Measurements from ENCODE around the gene AGO4.
"Not testable (repeated sequence)": the region's sequence is repeated elsewhere in the genome, so short reads cannot be mapped to it uniquely, and the experiment has no call there.

The AGO4 gene

DNA sequence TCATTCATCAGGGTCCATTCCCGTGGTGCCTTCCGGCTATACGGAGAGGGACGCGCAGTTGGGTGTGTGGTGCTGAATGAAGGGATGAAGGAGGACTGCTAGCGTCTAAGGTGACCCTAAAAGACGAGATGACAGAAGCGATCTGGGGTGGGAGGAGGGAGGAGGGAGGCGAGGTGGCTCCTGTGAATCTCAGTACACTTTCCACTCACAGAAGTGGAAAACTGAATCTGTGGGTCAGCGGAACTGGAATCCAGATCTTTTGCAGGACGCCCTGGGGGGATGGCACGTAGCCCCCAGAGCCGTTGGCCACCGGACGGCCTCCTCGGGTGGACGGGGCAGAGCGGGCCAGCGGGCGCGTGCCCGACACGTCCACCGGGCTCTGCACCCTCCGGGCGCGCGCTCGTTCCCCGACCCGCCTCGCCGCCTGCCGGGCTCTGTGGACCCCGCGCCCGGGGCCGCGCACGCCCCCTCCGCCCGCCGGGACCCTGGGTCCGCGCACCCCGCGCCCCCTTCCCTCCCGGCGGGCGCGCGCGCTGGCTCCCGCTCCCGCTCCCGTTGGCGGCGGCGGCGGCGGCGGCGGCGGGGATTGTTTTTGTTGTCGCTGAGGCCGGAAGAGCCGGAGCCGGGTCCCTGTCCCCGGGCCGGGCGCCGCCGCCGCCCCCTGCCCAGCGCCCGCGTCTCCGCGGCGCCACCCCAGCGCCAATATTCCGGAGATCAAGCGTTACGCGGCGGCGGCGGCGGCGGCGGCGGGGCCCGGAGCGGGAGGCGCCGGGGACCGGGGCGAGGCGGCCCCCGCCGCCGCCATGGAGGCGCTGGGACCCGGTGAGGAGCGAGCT, at the start of gene AGO4:
TSS of gene AGO4 (plus strand) at position 403 of the 836 bp plus-strand sequence. CDS start at position 804, 401 bp downstream.
- DNase-seq: no peak

DNA sequence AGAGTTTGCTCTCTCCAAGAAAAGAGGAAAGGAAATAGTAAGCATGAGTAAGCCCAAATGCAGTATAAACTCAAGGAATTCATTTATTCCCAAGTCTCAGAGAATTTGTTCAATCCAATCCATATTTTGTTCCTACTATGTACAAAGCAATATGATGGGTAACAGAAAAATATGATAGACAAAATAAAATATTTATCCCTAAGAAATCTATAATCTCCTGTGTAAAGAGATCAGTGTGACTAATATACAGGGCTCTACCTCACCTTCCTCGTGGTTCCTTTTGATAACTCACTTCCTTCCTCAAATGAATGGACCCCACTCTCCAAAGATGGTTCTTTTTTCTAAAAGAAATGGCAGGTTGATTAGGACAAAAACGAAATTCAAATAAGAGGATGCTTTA, 45.7 kb upstream of the AGO4 start:
- DNase-seq: no peak

DNA sequence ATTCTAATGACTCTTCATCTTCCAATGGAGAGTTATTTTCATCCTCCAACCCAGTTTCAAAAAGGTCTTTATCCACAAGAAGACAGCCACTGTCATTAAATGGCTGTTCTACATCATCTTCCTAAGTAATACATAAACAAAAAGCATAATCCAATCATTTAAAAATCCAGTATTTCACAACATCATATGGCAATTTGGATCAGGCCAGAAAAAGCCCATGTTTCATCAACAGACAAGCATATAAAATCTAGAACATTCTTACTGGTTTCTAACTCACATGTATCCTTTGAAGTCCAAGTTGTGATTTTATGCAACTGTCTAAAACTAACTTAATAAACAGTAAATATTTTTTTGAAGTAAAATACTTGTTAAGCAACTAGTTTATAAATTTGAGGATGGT, 44.6 kb upstream of the AGO4 start:
- no peak for DNase-seq

DNA sequence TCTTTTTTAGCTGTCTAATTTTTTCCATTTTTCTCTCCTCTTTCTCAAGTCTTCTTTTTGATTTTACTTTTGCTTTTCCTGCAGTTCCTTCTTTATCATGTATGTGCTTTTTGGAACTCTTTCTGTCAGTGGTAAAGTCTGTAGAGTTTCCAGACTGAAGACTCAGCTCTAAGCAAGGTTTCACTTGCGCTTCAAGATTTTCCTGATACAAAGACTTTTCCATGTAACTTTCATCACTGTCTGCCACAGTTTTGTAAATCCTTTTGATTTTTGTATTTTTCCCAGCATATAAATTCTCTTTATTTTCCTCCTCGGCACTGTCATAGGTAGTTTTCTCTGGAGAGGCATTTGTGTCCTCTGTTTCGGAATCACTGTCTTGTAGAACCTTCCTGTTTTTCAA, 43.5 kb upstream of the AGO4 start:
- no peak for DNase-seq

DNA sequence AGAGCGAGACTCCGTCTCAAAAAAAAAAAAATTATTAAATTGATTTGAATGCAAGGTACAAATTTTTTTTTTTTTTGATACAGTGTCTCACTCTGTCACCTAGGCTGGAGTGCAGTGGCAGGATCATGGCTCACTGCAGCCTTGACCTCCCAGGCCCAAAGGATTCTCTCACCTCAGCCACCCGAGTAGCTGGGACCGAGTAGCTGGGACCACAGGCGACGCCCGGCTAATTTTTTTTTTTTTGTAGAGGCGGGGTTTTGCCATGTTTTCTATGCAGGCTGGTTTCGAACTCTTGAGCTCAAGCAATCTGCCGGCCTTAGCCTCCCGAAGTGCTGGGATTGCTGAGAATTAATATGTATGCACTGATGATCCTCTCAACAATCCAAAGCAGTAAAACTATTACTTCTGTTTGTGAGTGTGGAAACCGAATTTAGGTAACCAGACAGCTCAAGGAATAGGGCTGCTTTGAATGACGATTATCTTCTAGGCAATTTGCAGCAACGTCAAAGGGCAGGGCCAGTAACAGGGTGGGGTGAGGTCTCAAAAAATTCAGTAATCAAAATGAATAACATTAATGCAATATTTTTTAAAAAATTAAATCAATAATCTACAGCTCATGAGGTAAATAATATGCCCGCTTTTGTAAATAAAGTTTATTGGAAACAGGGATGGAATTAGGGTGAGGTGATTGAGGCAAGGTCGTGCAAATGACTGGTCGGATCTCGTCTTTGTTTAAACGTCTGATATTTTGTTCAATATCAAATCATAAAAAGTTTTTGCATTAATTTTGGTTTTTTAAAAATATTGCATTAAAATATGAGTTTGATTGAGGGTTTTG, 39.2 kb upstream of the AGO4 start:
- no peak for DNase-seq

DNA sequence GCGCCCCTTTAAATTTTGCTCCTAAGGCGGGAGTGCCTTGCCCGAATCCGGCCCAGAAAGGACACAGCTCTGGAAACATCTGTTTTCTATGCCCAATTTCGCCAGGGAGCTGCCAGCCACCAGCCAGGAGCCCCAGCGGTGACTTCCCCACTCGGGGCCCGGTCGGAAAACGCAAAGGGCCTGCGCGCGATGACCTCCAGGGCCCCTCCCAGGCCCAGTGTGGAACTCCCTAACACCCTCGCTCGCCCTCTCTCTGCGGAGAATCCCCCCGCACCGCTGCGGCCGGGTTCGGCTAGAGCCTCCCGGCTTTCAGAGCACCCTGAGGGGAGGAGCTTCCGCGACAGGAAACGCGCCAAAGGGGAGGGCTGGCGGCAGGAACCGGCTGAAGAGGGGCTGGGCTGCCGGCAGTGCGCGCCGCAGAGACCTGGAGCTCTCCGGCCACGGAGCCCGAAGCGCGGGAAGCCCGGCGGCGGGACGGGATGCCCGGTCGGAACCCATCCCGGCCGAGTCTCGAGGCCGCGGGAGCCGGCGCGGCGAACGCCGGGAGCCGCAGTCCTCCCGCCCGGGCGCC, 38.5 kb upstream of the AGO4 start:
- peak; percentile 78 for DNase-seq

DNA sequence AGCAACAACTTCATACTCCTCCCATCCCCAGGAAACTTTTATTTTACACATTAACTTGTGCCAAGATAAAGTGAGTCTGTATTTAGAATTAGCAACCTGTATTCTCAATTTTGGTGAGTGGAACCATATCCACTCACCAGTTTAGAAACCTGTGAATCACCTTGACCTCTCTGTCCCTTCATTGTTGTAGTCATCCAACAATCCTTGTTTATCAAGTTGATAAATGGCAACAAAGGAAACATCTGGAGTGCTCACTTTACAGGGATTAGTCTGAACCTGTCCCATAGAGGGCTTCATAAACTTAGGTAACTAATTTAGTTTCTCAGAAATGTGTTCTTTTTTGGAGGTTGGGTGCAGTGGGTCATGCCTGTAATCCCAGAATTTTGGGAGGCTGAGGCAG, 34.1 kb upstream of the AGO4 start:
- no peak for DNase-seq

DNA sequence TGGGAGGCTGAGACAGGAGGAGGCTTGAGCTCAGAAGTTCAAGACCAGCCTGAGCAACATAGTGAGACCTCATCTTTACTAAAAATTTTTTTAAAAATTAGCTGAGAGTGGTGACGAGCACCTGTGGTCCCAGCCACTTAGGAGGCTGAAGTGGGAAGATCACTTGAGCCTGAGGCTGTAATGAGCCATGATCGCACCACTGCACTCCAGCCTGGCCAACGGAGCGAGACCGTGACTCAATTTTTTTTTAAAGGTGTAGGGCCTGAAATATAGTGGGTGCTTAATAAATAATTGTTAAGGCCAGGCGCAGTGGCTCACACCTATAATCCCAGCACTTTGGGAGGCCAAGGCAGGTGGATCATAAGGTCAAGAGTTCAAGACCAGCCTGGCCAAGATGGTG, 31.6 kb upstream of the AGO4 start:
- peak; percentile 35 for DNase-seq

DNA sequence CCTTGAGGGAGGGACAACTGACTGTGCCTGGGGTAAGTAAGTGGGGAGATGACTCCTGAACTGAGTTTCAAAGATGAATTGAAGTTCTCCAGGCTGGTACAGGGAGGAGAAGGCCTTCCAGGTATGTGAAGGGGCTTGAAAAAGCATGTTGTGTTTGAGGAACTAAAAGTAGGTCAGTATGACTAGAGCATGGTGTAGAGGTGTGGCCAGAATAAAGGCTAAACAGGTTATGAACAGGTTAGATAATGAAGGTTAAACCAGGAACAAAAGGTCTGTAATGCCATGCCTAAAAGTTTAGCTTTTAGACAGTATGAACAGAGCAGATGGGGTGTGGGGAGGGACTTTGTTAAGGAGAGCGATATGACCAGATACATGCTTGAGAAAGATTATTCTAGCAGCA, 30.7 kb upstream of the AGO4 start:
- DNase-seq: no peak

DNA sequence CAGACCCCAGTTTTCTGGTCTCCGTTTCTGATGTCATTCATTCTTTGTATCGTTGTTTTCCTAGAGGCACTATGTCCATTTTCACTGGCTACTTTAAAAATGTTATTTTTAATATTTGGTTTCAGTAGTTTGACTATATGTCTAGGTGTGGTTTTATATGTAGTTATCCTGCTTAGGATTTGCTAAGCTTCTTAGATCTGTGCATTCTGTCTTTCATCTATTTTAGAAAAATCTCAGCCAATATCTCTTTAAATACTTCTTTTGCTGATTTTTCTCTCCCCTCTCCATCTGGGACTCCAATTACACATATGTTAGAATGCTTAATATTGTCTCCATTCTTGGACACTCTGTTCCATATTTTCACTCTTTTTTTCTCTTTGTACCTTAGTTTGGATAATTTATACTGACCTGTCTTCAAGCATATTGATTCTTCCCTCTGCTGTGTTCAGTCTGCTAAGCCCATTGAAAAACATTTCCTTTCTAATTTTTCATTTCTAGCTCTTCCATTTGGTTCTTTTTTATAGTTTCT, 24.7 kb upstream of the AGO4 start:
- DNase-seq: no peak

DNA sequence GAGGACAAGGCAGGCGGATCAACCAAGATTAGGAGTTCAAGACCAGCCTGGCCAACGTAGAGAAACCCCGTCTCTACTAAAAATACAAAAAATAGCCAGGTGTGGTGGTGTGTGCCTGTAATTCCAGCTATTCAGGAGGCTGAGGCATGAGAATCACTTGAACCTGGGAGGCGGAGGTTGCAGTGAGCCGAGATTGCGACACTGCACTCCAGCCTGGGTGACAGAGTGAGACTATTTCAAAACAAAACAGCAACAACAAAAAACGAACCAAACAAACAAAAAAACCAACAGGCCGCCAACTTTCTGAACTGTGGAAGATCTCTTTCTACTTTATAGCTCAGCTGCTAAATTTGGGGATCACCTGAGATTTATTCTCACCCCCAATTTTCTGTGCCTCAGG, 23.5 kb upstream of the AGO4 start:
- DNase-seq: not testable (repeated sequence)

DNA sequence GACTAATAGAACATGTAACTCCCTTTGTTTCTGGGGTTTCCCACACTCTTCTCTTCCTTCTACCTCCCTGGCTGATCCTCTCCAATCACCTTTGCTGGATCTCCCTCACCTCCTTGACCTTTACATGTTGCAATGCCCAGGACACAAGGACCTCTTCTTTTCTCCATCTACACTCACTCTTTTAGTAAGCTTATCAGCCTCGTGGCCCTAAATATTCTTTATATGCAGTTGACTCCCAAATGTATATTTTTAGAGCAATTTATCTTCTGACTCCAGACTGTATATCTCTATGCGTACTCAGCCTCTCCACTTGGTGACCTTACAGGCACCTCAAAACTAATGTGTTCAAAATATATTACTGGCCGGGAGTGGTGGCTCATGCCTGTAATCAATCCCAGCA, 19.7 kb upstream of the AGO4 start:
- DNase-seq: no peak

DNA sequence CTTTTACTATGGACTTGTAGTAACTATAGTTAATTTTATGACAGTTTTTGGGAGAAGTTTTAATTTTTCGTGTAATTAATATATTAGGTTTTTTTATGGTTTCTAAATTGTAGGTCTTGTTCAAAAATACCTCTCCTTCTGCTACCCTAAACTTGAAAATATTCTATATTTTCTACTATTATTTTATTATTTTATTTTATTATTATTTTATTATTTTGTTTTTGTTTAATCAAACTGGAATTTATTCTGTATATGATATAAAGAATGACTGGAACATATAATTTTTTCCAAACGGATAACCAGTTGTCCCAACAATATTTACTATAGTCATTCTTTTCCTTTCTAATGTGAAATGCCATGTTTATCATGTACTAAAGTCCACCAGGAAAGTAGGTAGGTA, 17.1 kb upstream of the AGO4 start:
- no peak for DNase-seq

DNA sequence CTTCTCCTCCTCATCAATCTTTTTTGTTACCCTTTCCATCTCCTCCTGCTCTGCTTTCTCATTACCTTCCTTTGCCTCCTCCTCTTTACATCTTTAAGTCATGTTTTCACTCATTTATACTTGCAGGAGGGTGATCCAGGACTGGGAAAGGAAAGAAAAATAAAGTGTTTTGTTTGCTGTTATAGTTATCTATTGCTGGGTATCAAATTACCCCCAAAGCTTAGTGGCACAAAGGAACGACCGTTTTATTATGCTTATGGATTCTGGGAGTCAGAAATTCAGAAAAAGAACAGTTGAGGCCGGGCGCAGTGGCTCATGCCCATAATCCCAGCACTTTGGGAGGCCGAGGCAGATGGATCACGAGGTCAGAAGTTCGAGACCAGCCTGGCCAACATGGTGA, 12.5 kb upstream of the AGO4 start:
- DNase-seq: no peak

DNA sequence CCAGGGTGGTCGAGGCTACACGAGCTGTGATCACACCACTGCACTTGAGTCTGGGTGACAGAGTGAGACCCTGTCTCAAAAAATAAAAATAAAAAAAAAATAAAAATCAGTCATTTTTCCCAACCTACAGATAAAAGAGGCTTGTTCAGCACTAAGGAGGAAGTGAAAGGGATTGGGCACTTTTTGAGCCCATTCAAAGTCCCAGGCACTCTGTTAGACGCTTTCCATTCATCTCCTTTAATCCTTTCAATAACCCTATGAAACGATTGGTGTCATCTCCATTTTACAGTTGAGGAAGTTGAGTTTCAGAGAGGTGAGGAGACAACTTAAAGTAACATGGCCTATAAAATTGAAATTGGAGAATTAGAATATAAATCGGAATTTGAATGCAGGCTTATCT, 10.4 kb upstream of the AGO4 start:
- no peak for DNase-seq

DNA sequence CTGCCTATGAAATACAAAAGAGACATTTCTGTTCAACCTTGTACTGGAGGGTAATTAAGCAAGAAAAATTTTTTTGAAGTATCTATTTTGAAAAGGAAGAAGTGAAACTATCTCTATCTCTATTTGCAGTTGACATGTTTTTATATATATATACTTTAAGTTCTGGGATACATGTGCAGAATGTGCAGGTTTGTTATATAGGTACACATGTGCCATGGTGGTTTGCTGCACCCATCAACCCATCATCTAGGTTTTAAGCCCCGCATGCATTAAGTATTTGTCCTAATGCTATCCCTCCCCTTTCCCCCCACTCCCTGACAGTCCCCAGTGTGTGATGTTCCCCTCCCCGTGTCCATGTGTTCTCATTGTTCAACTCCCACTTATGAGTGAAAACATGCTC, 9.8 kb upstream of the AGO4 start:
- not testable (repeated sequence) for DNase-seq

DNA sequence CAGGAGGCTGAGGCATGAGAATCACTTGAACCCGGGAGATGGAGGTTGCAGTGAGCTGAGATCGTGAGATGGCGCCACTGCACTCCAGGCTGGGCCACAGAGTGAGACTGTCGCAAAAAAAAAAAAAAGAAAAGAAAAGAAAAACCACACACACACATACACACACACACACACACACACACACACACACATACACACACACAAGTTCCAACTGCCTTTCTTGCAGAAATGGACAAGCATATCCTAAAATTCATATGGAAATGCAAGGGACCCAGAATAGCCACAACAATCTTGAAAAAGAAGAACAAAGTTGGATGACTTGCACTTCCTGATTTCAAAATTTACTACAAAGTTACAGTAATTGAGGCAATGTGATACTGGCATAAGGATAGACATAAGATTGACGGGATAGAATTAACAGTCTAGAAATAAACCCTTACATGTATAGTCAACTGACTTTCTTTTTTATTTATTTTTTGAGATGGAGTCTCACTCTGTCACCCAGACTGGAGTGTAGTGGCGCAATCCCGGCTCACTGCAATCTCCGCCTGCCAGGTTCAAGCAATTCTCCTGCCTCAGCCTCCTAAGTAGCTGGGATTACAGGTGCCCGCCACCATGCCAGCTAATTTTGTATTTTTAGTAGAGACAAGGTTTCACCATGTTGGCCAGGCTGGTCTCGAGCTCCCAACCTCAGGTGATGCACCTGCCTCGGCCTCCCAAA, 7.5 kb upstream of the AGO4 start:
- not testable (repeated sequence) for DNase-seq

DNA sequence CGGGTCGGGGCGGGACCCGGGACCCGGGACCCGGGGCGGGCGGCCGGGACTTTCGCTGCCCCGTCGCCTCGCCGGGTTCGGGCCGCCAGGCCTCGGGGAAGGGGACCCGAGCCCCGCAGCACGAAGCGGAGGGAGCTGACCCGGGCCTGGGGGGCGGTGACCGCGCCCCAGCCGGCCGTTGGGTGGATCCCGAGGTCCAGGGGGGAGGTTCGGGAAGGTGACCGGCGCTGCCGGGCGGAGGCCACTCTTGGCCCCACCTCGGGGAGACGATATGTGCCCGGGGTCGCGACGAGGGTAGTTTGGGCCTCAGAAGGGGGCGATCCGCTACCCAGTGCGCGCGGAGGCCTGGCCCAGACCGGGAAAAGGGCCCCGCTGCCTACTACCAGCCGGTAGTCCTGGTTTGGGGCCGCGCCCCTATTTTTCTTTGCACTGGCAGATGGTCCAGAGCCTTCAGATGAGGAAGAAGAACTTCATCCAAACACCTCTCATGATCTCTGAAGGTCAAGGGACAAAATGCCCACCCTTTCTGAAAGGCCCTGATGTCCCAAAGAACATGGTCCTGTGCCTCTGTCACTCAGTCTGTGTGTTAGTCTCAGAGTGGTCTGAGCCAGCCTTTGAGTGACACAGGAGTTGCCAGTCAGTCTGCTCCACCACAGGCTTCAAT, 766 bp downstream of the AGO4 start:
- DNase-seq: no peak

DNA sequence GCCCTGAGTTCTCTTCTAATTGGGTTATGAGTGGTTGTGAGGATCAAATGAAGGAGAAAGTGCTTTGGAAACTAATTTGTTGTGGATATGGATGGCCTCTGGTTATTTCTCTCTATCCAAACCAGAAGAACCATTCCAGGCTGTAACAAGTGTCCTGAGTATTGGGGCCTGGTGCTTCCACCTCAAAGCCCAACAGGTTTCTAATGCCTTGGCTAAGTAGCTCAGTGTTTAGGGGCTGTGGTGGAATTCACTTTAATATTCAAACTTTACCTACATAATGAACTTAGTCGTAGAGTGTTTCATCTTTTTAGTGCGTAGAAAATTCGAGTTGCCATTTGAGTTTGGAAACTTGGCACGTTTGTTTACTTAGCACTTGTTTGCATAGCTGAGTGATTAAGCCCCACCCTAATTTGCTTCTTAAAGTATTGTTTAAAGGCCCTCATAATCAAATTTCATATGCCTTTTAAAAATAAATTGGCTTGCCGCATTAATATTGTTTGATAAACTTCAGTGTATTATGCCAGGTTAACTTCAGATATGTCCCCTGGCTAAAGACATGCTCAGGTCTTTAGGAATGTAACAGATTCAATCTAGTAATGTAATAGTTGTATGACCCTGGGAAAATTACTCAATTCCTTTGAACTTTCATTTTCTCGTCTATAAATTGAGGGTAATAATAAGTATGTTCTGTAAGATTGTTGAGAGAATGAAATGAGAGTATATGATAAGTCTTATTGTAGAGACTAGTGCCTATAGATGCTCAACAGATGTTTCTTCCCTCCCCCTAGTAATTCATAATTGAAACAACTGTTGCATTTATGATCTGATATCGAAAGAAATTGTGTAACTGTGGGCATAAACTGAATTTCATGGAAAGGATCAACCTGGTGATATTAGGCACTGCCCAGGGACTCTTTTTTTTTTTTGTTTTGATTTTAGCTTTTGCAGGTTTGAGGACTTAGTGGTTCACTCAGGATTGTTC, 1.6 kb downstream of the AGO4 start:
- DNase-seq: no peak

DNA sequence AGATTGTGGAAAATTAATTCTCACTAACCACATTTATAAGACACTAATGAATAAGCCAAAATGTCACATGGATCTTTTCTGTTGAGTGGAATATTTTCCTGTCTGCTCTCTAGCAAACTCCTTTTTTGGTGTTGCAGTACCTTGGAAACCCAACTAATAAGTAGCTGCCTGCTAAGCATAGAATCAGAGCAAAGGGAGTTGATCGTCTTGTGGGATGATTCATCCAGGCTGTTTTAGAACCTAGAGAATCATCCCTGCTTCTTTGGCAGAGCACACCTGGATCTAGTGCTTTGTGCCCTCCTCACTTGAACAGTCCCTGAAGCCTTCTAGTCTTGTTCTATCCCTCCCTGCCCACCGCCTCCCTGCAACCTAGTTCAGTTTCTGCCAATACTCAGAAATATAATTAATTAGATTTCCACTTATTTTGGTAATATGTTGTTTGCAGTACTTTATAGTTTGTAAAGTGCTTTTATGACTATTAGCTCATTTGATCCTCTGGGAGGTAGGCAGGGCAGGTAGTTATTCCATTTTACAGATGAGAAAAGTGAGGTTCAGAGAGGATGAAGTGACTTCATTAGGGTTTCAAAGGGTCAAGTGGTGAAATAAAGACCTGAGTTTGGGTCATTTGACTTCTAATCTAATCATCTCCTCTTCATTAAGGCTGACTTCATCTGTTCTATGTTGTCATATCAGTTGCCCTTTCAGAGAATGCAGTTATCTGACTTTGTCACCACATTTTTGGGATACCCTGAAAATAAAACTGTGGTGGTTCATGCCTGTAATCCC, 2.5 kb downstream of the AGO4 start:
- DNase-seq: no peak
